HEK293 (cell line): ENCODE results near the gene TEAD3.

ENCODE experiments used
- REPIN1 ChIP-seq: fragments of 450-650 bp; formaldehyde crosslinking; IDR thresholded peaks from 2 replicates; pipeline ENCODE4 v1.5.1; 2017; ENCODE audit warnings: missing biosample characterization, missing genetic modification characterization, low read depth
- SALL2 ChIP-seq: fragments of 450-650 bp; formaldehyde crosslinking; IDR thresholded peaks from 2 replicates; pipeline ENCODE4 v1.5.0; 2017; ENCODE audit warnings: missing biosample characterization, mild to moderate bottlenecking, missing genetic modification characterization, borderline replicate concordance
- SETDB1 ChIP-seq: IDR thresholded peaks from one replicate; pipeline ENCODE4 v1.6.1; 2017; ENCODE audit warnings: mild to moderate bottlenecking, low read length, moderate library complexity, mixed read lengths; ENCODE audit not compliant: insufficient read length
- TCF7L2 ChIP-seq: IDR thresholded peaks from 2 replicates; pipeline ENCODE4 v1.6.1; 2011; ENCODE audit warnings: low read depth, mild to moderate bottlenecking, inconsistent platforms, low read length, moderate library complexity, borderline replicate concordance
- YY2 ChIP-seq: fragments of 450-650 bp; formaldehyde crosslinking; IDR thresholded peaks from 2 replicates; pipeline ENCODE4 v1.5.1; 2016; ENCODE audit warnings: missing biosample characterization, missing genetic modification characterization
- ZEB2 ChIP-seq: fragments of 450-650 bp; formaldehyde crosslinking; IDR thresholded peaks from 2 replicates; pipeline ENCODE4 v1.5.1; 2016; ENCODE audit warnings: missing biosample characterization, missing genetic modification characterization
- ZNF10 ChIP-seq: fragments of 450-650 bp; formaldehyde crosslinking; IDR thresholded peaks from 2 replicates; pipeline ENCODE4 v1.5.1; 2017; ENCODE audit warnings: missing biosample characterization, missing genetic modification characterization
- ZNF132 ChIP-seq: fragments of 450-650 bp; formaldehyde crosslinking; IDR thresholded peaks from 2 replicates; pipeline ENCODE4 v1.5.1; 2017; ENCODE audit warnings: missing biosample characterization, missing genetic modification characterization, borderline replicate concordance
- ZNF138 ChIP-seq: fragments of 450-650 bp; formaldehyde crosslinking; IDR thresholded peaks from 2 replicates; pipeline ENCODE4 v1.5.1; 2016; ENCODE audit warnings: missing biosample characterization, missing genetic modification characterization, borderline replicate concordance
- ZNF248 ChIP-seq: fragments of 450-650 bp; formaldehyde crosslinking; IDR thresholded peaks from 2 replicates; pipeline ENCODE4 v1.5.1; 2017; ENCODE audit warnings: missing biosample characterization, missing genetic modification characterization
- ZNF266 ChIP-seq: fragments of 450-650 bp; formaldehyde crosslinking; IDR thresholded peaks from 2 replicates; pipeline ENCODE4 v1.5.1; 2016; ENCODE audit warnings: missing biosample characterization, missing genetic modification characterization, low read depth
- ZNF529 ChIP-seq: fragments of 450-650 bp; formaldehyde crosslinking; IDR thresholded peaks from 2 replicates; pipeline ENCODE4 v1.5.1; 2017; ENCODE audit warnings: missing genetic modification characterization, missing biosample characterization; ENCODE audit not compliant: insufficient replicate concordance
- ZNF544 ChIP-seq: fragments of 450-650 bp; formaldehyde crosslinking; IDR thresholded peaks from 2 replicates; pipeline ENCODE4 v1.5.0; 2017; ENCODE audit warnings: missing biosample characterization, missing genetic modification characterization
- ZNF549 ChIP-seq: fragments of 450-650 bp; IDR thresholded peaks from 2 replicates; pipeline ENCODE4 v1.5.1; 2018; ENCODE audit warnings: missing biosample characterization, missing genetic modification characterization, mild to moderate bottlenecking, inconsistent platforms, moderate library complexity
- ZNF558 ChIP-seq: fragments of 450-650 bp; formaldehyde crosslinking; IDR thresholded peaks from 2 replicates; pipeline ENCODE4 v1.5.1; 2016; ENCODE audit warnings: missing biosample characterization, missing genetic modification characterization
- ZNF561 ChIP-seq: fragments of 450-650 bp; IDR thresholded peaks from 2 replicates; pipeline ENCODE4 v1.5.1; 2018; ENCODE audit warnings: missing biosample characterization, missing genetic modification characterization, borderline replicate concordance
- ZNF654 ChIP-seq: fragments of 450-650 bp; formaldehyde crosslinking; IDR thresholded peaks from 2 replicates; pipeline ENCODE4 v1.5.1; 2016; ENCODE audit warnings: low read depth, missing biosample characterization, missing genetic modification characterization
- ZNF747 ChIP-seq: fragments of 450-650 bp; formaldehyde crosslinking; IDR thresholded peaks from 2 replicates; pipeline ENCODE4 v1.5.1; 2016; ENCODE audit warnings: missing biosample characterization, missing genetic modification characterization
- ZNF830 ChIP-seq: fragments of 450-650 bp; IDR thresholded peaks from 2 replicates; pipeline ENCODE4 v1.5.0; 2018; ENCODE audit warnings: missing biosample characterization, missing genetic modification characterization, low read depth, mild to moderate bottlenecking, moderate library complexity
- ZXDB ChIP-seq: fragments of 450-650 bp; formaldehyde crosslinking; IDR thresholded peaks from 2 replicates; pipeline ENCODE4 v1.5.1; 2016; ENCODE audit warnings: missing biosample characterization, missing genetic modification characterization
- TF ChIP-seq, protein P1 (sequence below): fragments of 450-650 bp; formaldehyde crosslinking; IDR thresholded peaks from 2 replicates; pipeline ENCODE4 v1.5.1; 2016; ENCODE audit warnings: missing biosample characterization, missing genetic modification characterization
- TF ChIP-seq, protein P2 (sequence below): fragments of 450-650 bp; formaldehyde crosslinking; IDR thresholded peaks from 2 replicates; pipeline ENCODE4 v1.5.1; 2017; ENCODE audit warnings: missing biosample characterization, missing genetic modification characterization
- TF ChIP-seq, protein P3 (sequence below): fragments of 450-650 bp; formaldehyde crosslinking; IDR thresholded peaks from 2 replicates; pipeline ENCODE4 v1.5.1; 2016; ENCODE audit warnings: missing biosample characterization, missing genetic modification characterization
- TF ChIP-seq, protein P4 (sequence below): fragments of 450-650 bp; formaldehyde crosslinking; IDR thresholded peaks from 2 replicates; pipeline ENCODE4 v1.5.1; 2016; ENCODE audit warnings: missing biosample characterization, missing genetic modification characterization
- TF ChIP-seq, protein P5 (sequence below): fragments of 450-650 bp; formaldehyde crosslinking; IDR thresholded peaks from 2 replicates; pipeline ENCODE4 v1.5.1; 2016; ENCODE audit warnings: missing biosample characterization, missing genetic modification characterization, borderline replicate concordance

Gene TEAD3

DNA sequence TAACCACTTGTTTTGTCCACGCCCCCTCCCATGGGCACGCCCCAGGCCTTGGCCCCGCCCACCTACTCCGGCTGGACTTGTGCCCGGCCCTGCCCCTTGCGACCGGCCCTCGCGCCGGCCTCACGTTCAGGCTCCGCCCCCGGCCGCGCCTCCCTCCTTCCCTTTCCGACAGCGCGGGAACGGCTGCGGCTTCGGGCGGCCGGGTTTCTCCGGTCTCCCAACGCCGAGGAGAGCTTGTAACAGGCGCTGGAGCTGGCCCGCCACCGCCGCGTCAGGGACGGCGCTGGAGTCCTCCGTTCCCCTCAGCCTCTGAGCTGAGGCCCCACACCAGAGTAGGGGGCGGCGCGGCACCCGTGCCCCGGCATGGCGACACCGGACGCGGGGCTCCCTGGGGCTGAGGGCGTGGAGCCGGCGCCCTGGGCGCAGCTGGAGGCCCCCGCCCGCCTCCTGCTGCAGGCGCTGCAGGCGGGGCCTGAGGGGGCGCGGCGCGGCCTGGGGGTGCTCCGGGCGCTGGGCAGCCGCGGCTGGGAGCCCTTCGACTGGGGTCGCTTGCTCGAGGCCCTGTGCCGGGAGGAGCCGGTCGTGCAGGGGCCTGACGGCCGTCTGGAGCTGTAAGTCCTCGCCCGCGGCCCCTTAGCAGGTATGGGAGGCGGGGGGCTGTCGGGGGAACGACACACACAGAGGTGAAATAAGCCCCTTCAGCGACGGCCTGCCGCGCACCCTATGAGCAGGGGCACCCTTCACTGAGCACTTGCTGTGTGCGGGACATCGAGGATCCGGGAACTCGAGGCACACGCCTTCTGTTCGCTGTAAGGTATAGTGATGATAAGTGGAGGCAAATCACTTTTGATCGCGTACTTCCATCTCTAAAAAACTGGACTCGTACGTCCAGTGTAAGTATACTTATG is 44.4 kb downstream of the TEAD3 start, which contains the start of gene FANCE (continued):
- TF ChIP-seq ZEB2 (peak; percentile 69), ZNF561 (peak; percentile 93), ZNF248 (no peak), ZNF10 (tag by site-specific recombination) (peak; percentile 36; the same call in 1 of the 2 replicates), ZNF830 (tag by site-specific recombination) (no peak), ZNF266 (tag by site-specific recombination) (no peak), YY2 (tag by site-specific recombination) (no peak), ZNF654 (no peak), SETDB1 (no peak), ZNF549 (no peak), REPIN1 (tag by site-specific recombination) (no peak), SALL2 (tag by site-specific recombination) (no peak), ZNF138 (tag by site-specific recombination) (no peak), ZNF747 (tag by site-specific recombination) (no peak), TCF7L2 (no peak), ZXDB (tag by site-specific recombination) (peak; percentile 72), ZNF558 (tag by site-specific recombination) (no peak), ZNF544 (tag by site-specific recombination) (no peak), ZNF132 (tag by site-specific recombination) (no peak), ZNF529 (tag by site-specific recombination) (no peak)
- TF ChIP-seq, protein P1, sequence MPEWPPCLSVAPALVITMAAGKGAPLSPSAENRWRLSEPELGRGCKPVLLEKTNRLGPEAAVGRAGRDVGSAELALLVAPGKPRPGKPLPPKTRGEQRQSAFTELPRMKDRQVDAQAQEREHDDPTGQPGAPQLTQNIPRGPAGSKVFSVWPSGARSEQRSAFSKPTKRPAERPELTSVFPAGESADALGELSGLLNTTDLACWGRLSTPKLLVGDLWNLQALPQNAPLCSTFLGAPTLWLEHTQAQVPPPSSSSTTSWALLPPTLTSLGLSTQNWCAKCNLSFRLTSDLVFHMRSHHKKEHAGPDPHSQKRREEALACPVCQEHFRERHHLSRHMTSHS (tag by site-specific recombination) = no peak
- TF ChIP-seq, protein P2, sequence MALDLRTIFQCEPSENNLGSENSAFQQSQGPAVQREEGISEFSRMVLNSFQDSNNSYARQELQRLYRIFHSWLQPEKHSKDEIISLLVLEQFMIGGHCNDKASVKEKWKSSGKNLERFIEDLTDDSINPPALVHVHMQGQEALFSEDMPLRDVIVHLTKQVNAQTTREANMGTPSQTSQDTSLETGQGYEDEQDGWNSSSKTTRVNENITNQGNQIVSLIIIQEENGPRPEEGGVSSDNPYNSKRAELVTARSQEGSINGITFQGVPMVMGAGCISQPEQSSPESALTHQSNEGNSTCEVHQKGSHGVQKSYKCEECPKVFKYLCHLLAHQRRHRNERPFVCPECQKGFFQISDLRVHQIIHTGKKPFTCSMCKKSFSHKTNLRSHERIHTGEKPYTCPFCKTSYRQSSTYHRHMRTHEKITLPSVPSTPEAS (tag by site-specific recombination) = no peak
- TF ChIP-seq, protein P3, sequence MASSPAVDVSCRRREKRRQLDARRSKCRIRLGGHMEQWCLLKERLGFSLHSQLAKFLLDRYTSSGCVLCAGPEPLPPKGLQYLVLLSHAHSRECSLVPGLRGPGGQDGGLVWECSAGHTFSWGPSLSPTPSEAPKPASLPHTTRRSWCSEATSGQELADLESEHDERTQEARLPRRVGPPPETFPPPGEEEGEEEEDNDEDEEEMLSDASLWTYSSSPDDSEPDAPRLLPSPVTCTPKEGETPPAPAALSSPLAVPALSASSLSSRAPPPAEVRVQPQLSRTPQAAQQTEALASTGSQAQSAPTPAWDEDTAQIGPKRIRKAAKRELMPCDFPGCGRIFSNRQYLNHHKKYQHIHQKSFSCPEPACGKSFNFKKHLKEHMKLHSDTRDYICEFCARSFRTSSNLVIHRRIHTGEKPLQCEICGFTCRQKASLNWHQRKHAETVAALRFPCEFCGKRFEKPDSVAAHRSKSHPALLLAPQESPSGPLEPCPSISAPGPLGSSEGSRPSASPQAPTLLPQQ (tag by site-specific recombination) = peak; percentile 61; the same call in 1 of the 2 replicates
- TF ChIP-seq, protein P4, sequence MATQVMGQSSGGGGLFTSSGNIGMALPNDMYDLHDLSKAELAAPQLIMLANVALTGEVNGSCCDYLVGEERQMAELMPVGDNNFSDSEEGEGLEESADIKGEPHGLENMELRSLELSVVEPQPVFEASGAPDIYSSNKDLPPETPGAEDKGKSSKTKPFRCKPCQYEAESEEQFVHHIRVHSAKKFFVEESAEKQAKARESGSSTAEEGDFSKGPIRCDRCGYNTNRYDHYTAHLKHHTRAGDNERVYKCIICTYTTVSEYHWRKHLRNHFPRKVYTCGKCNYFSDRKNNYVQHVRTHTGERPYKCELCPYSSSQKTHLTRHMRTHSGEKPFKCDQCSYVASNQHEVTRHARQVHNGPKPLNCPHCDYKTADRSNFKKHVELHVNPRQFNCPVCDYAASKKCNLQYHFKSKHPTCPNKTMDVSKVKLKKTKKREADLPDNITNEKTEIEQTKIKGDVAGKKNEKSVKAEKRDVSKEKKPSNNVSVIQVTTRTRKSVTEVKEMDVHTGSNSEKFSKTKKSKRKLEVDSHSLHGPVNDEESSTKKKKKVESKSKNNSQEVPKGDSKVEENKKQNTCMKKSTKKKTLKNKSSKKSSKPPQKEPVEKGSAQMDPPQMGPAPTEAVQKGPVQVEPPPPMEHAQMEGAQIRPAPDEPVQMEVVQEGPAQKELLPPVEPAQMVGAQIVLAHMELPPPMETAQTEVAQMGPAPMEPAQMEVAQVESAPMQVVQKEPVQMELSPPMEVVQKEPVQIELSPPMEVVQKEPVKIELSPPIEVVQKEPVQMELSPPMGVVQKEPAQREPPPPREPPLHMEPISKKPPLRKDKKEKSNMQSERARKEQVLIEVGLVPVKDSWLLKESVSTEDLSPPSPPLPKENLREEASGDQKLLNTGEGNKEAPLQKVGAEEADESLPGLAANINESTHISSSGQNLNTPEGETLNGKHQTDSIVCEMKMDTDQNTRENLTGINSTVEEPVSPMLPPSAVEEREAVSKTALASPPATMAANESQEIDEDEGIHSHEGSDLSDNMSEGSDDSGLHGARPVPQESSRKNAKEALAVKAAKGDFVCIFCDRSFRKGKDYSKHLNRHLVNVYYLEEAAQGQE (tag by site-specific recombination) = no peak
- TF ChIP-seq, protein P5, sequence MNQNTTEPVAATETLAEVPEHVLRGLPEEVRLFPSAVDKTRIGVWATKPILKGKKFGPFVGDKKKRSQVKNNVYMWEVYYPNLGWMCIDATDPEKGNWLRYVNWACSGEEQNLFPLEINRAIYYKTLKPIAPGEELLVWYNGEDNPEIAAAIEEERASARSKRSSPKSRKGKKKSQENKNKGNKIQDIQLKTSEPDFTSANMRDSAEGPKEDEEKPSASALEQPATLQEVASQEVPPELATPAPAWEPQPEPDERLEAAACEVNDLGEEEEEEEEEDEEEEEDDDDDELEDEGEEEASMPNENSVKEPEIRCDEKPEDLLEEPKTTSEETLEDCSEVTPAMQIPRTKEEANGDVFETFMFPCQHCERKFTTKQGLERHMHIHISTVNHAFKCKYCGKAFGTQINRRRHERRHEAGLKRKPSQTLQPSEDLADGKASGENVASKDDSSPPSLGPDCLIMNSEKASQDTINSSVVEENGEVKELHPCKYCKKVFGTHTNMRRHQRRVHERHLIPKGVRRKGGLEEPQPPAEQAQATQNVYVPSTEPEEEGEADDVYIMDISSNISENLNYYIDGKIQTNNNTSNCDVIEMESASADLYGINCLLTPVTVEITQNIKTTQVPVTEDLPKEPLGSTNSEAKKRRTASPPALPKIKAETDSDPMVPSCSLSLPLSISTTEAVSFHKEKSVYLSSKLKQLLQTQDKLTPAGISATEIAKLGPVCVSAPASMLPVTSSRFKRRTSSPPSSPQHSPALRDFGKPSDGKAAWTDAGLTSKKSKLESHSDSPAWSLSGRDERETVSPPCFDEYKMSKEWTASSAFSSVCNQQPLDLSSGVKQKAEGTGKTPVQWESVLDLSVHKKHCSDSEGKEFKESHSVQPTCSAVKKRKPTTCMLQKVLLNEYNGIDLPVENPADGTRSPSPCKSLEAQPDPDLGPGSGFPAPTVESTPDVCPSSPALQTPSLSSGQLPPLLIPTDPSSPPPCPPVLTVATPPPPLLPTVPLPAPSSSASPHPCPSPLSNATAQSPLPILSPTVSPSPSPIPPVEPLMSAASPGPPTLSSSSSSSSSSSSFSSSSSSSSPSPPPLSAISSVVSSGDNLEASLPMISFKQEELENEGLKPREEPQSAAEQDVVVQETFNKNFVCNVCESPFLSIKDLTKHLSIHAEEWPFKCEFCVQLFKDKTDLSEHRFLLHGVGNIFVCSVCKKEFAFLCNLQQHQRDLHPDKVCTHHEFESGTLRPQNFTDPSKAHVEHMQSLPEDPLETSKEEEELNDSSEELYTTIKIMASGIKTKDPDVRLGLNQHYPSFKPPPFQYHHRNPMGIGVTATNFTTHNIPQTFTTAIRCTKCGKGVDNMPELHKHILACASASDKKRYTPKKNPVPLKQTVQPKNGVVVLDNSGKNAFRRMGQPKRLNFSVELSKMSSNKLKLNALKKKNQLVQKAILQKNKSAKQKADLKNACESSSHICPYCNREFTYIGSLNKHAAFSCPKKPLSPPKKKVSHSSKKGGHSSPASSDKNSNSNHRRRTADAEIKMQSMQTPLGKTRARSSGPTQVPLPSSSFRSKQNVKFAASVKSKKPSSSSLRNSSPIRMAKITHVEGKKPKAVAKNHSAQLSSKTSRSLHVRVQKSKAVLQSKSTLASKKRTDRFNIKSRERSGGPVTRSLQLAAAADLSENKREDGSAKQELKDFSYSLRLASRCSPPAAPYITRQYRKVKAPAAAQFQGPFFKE (tag by site-specific recombination) = no peak
